Smooth muscle cell of the brain vasculature (primary cell): ENCODE results near the gene VAV2.

Source experiments
- DNase-seq: peaks from one replicate; pipeline ENCODE4 v3.0.0-alpha.2; 2012; ENCODE audit warnings: low read depth, low spot score

Gene VAV2

GRCh38 chr9:133815781-133816180, 176.3 kb downstream of the VAV2 start:
- no peak for DNase-seq

- DNase-seq, result no peak
Measured at GRCh38 chr9:133814586-133815208, 177.4 kb downstream of the VAV2 start.

GRCh38 chr9:133813749-133814585, 178.2 kb downstream of the VAV2 start:
- DNase-seq, result no peak

- DNase-seq, result no peak
Measured at GRCh38 chr9:133812941-133813748, 179.0 kb downstream of the VAV2 start.

- no peak for DNase-seq
Measured at GRCh38 chr9:133812077-133812868, 179.9 kb downstream of the VAV2 start.

GRCh38 chr9:133811471-133811870, 180.7 kb downstream of the VAV2 start:
- DNase-seq, result no peak

GRCh38 chr9:133810556-133811195, 181.4 kb downstream of the VAV2 start:
- no peak for DNase-seq

- DNase-seq, result no peak
Measured at GRCh38 chr9:133809335-133809734, 182.8 kb downstream of the VAV2 start.

GRCh38 chr9:133807818-133808217, 184.3 kb downstream of the VAV2 start:
- no peak for DNase-seq

GRCh38 chr9:133807037-133807436, 185.1 kb downstream of the VAV2 start:
- no peak for DNase-seq

- no peak for DNase-seq
Measured at GRCh38 chr9:133806623-133807010, 185.5 kb downstream of the VAV2 start.

GRCh38 chr9:133805876-133806622, 186.1 kb downstream of the VAV2 start:
- no peak for DNase-seq

GRCh38 chr9:133804199-133804598, 187.9 kb downstream of the VAV2 start:
- DNase-seq, result no peak

GRCh38 chr9:133803745-133804144, 188.4 kb downstream of the VAV2 start:
- no peak for DNase-seq

GRCh38 chr9:133803028-133803585, 189.0 kb downstream of the VAV2 start:
- DNase-seq, result no peak

- no peak for DNase-seq
Measured at GRCh38 chr9:133801739-133802138, 190.4 kb downstream of the VAV2 start.

- no peak for DNase-seq
Measured at GRCh38 chr9:133800266-133800665, 191.9 kb downstream of the VAV2 start.

- DNase-seq, result no peak
Measured at GRCh38 chr9:133799716-133800115, 192.4 kb downstream of the VAV2 start.

GRCh38 chr9:133799106-133799505, 193.0 kb downstream of the VAV2 start:
- no peak for DNase-seq

- no peak for DNase-seq
Measured at GRCh38 chr9:133798160-133798559, 194.0 kb downstream of the VAV2 start.
